ENCODE measurements around the gene PRMT3. TPM values are rescaled to one million over a fixed set of nuclear protein-coding genes. Genes with fewer than 3 reads are reported as not detected.
"Not testable (repeated sequence)": the region's sequence is repeated elsewhere in the genome, so short reads cannot be mapped to it uniquely, and the experiment has no call there.

Gene PRMT3
- total and polyA plus RNA-seq, 5 donors, result 9.8 to 16.3 (median 12.8) TPM

- no peaks in the 10 kb centered on the region for H3K4me1 ChIP-seq (ENCODE audit: control insufficient read depth, insufficient read depth, low read length)
- 89% methylated on average over 9 of the region's 9 CpGs for WGBS
- DNase-seq (no peak), ATAC-seq (no peak)
- no peaks in the 10 kb centered on the region for H3K27me3 ChIP-seq (ENCODE audit: control insufficient read depth, insufficient read depth)
- intact Hi-C loops (cut with DNase I), result no loop called here
- H3K4me3 ChIP-seq (ENCODE audit: low read length), result no peak overlapping the region
- no peak overlapping the region for H3K27ac ChIP-seq (ENCODE audit: low read length)
- H3K9me3 ChIP-seq (ENCODE audit: control insufficient read depth, low read length), result no peaks in the 10 kb centered on the region
These were observed 12.7 kb upstream of the PRMT3 start for GRCh38 chr11:20374741-20375300.

DNA sequence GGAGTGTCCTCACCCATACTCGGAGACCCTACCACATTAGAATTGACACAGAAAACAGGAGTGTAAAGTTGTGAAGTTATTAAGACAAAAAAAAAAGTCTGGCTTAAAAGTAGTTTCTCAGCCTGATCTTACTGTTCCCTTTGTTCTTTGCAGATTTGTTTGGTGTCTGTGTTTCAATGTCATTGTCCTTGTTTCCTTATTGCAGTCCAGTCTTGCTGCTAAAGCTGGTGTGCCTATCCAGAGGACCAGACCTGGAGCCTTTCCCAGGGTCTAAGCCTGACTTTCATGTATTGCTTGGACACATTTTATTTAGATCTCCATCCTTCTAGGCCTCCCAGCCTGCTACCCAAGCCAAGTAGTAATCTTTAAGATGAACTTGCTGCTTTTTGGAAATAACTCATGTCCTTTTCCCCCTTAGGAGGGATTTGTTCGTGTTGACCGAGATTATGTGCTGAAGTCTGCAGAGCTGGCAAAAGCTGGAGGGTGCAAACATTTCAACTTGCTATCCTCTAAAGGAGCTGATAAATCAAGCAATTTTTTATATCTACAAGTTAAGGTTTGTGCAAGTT lies 11.3 kb upstream of the PRMT3 start:
- 83% methylated on average over 3 of the region's 3 CpGs for WGBS
- Histone ChIP-seq H3K4me3 (ENCODE audit: low read length) (no peak overlapping the region), H3K4me1 (ENCODE audit: control insufficient read depth, insufficient read depth, low read length) (no peaks in the 10 kb centered on the region), H3K27me3 (ENCODE audit: control insufficient read depth, insufficient read depth) (no peaks in the 10 kb centered on the region), H3K27ac (ENCODE audit: low read length) (no peak overlapping the region), H3K9me3 (ENCODE audit: control insufficient read depth, low read length) (no peaks in the 10 kb centered on the region)
- DNase-seq (no peak), ATAC-seq (no peak)
- intact Hi-C loops (cut with DNase I), result no loop called here

DNA sequence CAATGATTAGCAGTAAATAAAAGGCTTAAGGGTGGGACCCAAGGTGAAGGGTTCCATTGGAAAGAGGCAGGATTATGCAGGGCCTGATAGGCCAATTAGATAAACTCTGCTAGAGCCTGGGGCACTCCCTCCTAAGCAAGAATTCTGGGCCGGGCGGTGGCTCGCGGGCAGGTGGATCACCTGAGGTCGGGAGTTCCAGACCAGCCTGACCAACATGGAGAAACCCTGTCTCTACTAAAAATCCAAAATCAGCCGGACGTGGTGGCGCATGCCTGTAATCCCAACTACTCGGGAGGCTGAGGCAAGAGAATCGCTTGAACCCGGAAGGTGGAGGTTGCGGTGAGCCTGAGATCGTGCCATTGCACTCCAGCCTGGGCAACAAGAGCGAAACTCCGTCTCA lies 1.5 kb upstream of the PRMT3 start:
- DNase-seq; ATAC-seq; H3K27ac ChIP-seq (ENCODE audit: low read length); H3K9me3 ChIP-seq (ENCODE audit: control insufficient read depth, low read length); H3K27me3 ChIP-seq (ENCODE audit: control insufficient read depth, insufficient read depth); H3K4me1 ChIP-seq (ENCODE audit: control insufficient read depth, insufficient read depth, low read length); H3K4me3 ChIP-seq (ENCODE audit: low read length); intact Hi-C loops (cut with DNase I): not testable (repeated sequence)
- WGBS, result 84% methylated on average over 15 of the region's 15 CpGs

DNA sequence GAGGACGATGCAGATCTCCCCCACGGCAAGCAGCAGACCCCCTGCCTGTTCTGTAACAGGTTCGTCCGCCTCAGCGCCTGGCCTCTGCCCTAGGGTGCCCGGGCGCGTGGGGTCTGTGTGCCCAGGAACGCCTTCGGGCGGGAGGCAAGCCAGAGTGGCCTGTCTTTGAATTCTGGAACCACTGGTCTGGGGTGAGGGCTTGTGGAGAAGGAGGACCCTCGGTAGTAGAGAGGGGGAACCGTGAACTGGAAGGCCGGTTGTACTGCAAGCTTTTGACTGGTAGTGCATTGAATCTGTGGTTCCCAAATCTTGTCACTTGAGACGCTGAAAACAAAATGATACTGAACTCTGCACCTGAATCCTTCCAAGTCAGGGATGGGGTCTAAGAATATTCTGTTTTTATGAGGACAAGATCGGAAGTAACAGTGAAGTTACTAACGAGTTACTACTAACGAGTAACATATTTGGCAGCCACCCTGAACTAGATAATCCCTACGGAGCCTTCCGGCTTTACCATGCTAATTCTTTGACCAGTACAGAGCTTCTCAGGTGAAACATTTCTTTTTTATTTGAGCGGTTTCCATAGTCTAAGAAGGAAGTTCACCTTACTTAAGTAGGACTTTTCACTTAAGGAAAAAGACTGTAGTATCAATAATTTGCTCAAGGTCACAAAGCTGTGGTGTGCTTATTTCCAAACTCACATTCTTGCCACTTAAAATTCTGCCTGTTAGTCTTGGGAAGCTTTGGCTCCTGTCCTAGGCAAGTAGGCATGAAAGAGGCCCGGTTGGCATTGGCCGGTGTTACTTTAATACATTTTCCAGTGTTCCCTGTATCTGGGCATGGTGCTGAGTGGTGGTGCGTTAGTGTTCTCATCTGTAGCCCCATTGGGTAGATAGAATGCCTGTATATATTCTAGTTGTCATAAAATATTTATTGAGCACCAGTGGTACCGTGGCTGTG lies 860 bp downstream of the PRMT3 start:
- WGBS, result 10% methylated on average over 25 of the region's 25 CpGs
- Histone ChIP-seq H3K27me3 (ENCODE audit: control insufficient read depth, insufficient read depth) (no peaks in the 10 kb centered on the region), H3K9me3 (ENCODE audit: control insufficient read depth, low read length) (no peaks in the 10 kb centered on the region), H3K4me3 (ENCODE audit: low read length) (peak overlapping the region; percentile 49), H3K27ac (ENCODE audit: low read length) (peak overlapping the region; percentile 26), H3K4me1 (ENCODE audit: control insufficient read depth, insufficient read depth, low read length) (peaks cover 3% of the 10 kb centered on the region)
- intact Hi-C loops (cut with DNase I), result no loop called here
- DNase-seq (no peak), ATAC-seq (no peak)

DNA sequence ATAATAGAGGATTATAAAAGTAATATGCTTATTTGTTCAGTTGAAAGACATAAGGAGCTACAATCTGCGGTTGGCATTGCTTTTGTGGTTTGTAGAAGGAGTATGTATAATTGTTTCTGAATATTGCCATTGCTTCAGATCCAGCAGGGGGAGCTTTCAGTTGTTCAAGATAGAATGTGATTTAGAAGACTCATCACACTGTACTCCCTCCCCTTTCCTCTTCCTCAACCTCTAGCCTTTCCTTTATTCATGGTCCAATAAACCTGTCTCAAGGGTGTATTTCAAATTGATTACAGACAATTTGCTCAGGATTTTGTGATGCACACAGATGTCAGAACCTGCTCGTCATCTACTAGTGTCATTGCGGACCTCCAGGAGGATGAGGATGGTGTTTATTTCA lies 9.8 kb downstream of the PRMT3 start:
- WGBS, result 82% methylated on average over 3 of the region's 3 CpGs
- intact Hi-C loops (cut with DNase I), result loop anchor here in 1 of 4 donors (5.0 to 10.0 kb wide), 2 partner anchors 58 to 215 kb away; no protein-coding TSS in a partner anchor
- peak in 1 of 2 donors; percentile 42 for ATAC-seq

DNA sequence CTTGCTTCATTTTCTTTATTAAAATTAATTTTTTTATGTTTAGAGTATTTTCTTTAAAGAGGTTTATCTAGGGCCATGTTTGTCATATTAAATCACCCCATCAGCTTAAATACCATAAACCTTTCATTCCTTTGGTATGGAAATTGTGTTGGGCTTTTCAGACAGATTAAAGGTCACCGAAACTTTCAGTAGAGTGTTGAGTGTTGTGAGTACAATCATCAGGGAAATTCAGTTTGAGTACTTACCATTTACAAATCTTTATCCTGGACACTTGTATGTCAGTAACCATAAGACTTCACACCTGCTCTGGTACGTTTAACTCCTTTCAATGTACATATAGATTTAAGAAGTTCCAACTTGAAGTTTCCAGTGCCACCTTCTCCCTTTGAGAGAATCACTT lies 12.0 kb downstream of the PRMT3 start:
- WGBS, result 79% methylated on average over 2 of the region's 2 CpGs
- H3K4me3 ChIP-seq (ENCODE audit: low read length), result no peak overlapping the region
- no peak overlapping the region for H3K27ac ChIP-seq (ENCODE audit: low read length)
- H3K9me3 ChIP-seq (ENCODE audit: control insufficient read depth, low read length), result no peaks in the 10 kb centered on the region
- DNase-seq (no peak), ATAC-seq (no peak)
- intact Hi-C loops (cut with DNase I), result loop anchor here in 1 of 4 donors (5.0 to 10.0 kb wide), 2 partner anchors 55 to 213 kb away; no protein-coding TSS in a partner anchor
- no peaks in the 10 kb centered on the region for H3K27me3 ChIP-seq (ENCODE audit: control insufficient read depth, insufficient read depth)
- H3K4me1 ChIP-seq (ENCODE audit: control insufficient read depth, insufficient read depth, low read length), result no peaks in the 10 kb centered on the region

More for the DNA sequence above, 9.8 kb downstream of the PRMT3 start:
- Histone ChIP-seq H3K27me3 (ENCODE audit: control insufficient read depth, insufficient read depth) (no peaks in the 10 kb centered on the region), H3K4me1 (ENCODE audit: control insufficient read depth, insufficient read depth, low read length) (no peaks in the 10 kb centered on the region), H3K27ac (ENCODE audit: low read length) (no peak overlapping the region), H3K9me3 (ENCODE audit: control insufficient read depth, low read length) (no peaks in the 10 kb centered on the region), H3K4me3 (ENCODE audit: low read length) (no peak overlapping the region)
- DNase-seq, result no peak

DNA sequence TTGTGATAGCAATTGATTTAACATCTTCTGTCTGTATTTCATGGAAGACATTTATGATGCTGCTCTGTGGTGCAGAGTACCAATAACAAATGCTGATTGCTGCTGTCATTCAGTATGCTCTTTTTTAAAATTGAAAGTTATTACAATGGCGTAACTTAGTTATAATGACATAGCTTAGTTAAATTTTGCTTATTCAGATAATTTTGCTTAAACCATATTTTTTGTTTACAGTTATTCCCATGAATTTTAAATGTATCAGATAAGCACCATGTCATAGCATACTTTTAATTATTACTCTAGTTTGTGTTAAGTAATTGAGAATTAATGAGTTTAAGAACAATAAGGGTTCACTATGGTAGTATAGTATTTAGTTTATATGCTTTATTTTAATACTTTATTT lies 15.5 kb downstream of the PRMT3 start:
- intact Hi-C loops (cut with DNase I), result no loop called here
- DNase-seq (no peak), ATAC-seq (no peak)
- Histone ChIP-seq H3K9me3 (ENCODE audit: control insufficient read depth, low read length) (no peaks in the 10 kb centered on the region), H3K4me3 (ENCODE audit: low read length) (no peak overlapping the region), H3K27ac (ENCODE audit: low read length) (no peak overlapping the region), H3K27me3 (ENCODE audit: control insufficient read depth, insufficient read depth) (no peaks in the 10 kb centered on the region), H3K4me1 (ENCODE audit: control insufficient read depth, insufficient read depth, low read length) (no peaks in the 10 kb centered on the region)
- 95% methylated on average over 1 of the region's 1 CpG for WGBS

- intact Hi-C loops (cut with DNase I), result no loop called here
- H3K27me3 ChIP-seq (ENCODE audit: control insufficient read depth, insufficient read depth), result no peaks in the 10 kb centered on the region
- no peak for ATAC-seq
These were observed 19.0 kb downstream of the PRMT3 start for GRCh38 chr11:20406484-20406883.

DNA sequence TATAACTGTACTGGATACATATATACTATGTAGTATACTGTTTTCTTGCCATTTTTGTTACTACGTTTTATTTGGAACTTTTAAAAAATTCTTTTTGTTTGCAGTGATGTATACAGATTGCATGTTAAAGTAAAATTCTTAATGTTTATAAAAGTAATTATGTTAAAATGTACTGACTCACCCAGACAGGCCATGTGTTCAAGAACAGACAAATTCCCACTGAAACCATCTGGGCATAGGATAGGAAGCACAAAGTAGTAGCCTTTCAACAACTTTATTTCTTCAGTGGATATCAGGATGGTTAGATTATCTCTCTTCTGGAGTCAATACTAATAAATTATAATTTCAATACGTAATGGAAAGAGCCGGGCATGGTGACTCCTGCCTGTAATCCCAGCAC lies 19.8 kb downstream of the PRMT3 start:
- no peak for DNase-seq
- no peak for ATAC-seq
- Histone ChIP-seq H3K4me1 (ENCODE audit: control insufficient read depth, insufficient read depth, low read length) (no peaks in the 10 kb centered on the region), H3K9me3 (ENCODE audit: control insufficient read depth, low read length) (no peaks in the 10 kb centered on the region), H3K4me3 (ENCODE audit: low read length) (no peak overlapping the region), H3K27ac (ENCODE audit: low read length) (no peak overlapping the region), H3K27me3 (ENCODE audit: control insufficient read depth, insufficient read depth) (no peaks in the 10 kb centered on the region)
- WGBS, result 64% methylated on average over 3 of the region's 3 CpGs
- intact Hi-C loops (cut with DNase I), result no loop called here

More at GRCh38 chr11:20406484-20406883, 19.0 kb downstream of the PRMT3 start:
- no peaks in the 10 kb centered on the region for H3K9me3 ChIP-seq (ENCODE audit: control insufficient read depth, low read length)
- H3K4me3 ChIP-seq (ENCODE audit: low read length), result no peak overlapping the region
- no peaks in the 10 kb centered on the region for H3K4me1 ChIP-seq (ENCODE audit: control insufficient read depth, insufficient read depth, low read length)
- DNase-seq, result no peak
- H3K27ac ChIP-seq (ENCODE audit: low read length), result no peak overlapping the region

DNA sequence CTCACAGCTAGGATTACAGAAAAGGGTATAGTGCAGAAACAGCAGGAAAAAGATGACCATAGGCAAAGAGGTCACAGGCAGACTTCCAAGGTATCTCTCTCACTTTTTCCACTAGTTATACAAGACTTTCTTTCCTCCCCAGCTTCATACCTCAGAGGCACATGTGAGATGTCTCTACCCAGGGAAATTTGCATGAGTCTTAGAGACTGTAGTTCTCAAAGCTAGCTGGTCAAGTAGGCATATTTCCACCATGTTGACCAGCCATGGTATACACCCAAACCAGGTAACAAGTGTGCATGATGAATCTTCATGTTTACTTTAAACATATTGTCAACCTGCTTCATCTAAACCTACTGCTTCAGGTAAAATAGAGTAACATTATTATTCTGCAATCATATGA lies 27.9 kb downstream of the PRMT3 start:
- H3K27ac ChIP-seq (ENCODE audit: low read length), result no peak overlapping the region
- H3K4me1 ChIP-seq (ENCODE audit: control insufficient read depth, insufficient read depth, low read length), result no peaks in the 10 kb centered on the region
- no peaks in the 10 kb centered on the region for H3K27me3 ChIP-seq (ENCODE audit: control insufficient read depth, insufficient read depth)
- no peaks in the 10 kb centered on the region for H3K9me3 ChIP-seq (ENCODE audit: control insufficient read depth, low read length)
- ATAC-seq, result no peak
- no peak overlapping the region for H3K4me3 ChIP-seq (ENCODE audit: low read length)
- intact Hi-C loops (cut with DNase I), result no loop called here
- no peak for DNase-seq

DNA sequence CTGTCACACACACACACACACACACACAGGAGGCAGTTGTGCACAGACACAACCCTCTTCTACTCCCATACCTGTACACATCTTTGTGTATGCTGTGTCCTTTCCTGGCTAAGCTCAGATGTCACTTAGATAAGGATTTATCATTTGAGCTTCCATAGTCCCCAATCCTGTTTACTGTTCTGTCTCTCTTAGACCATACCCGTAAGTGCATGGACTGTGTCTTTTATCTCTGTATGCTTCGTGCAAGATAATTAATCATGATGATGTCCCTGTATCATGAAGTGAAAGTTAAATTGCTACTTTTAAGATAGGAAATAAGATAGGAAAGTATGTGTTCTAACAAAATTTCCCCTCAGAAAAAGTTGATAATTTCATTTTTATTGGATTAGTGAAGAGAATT lies 30.3 kb downstream of the PRMT3 start:
- no peak for DNase-seq
- Histone ChIP-seq H3K9me3 (ENCODE audit: control insufficient read depth, low read length) (no peaks in the 10 kb centered on the region), H3K27ac (ENCODE audit: low read length) (no peak overlapping the region), H3K4me3 (ENCODE audit: low read length) (no peak overlapping the region), H3K27me3 (ENCODE audit: control insufficient read depth, insufficient read depth) (no peaks in the 10 kb centered on the region), H3K4me1 (ENCODE audit: control insufficient read depth, insufficient read depth, low read length) (no peaks in the 10 kb centered on the region)
- 62% methylated on average over 2 of the region's 2 CpGs for WGBS
- no peak for ATAC-seq
- intact Hi-C loops (cut with DNase I), result no loop called here

Measured in right cardiac atrium (tissue), 5 donors.